GM21717 (cell line): Measurements from ENCODE around the gene DOCK4.

ENCODE experiments used
- ATAC-seq: cut with Tn5 transposase; IDR thresholded peaks from one replicate; pipeline ENCODE4 v1.9.1; 2021; ENCODE audit warnings: mild to moderate bottlenecking, moderate library complexity; ENCODE audit not compliant: unreplicated experiment

Gene DOCK4

GRCh38 chr7:111746950-111747349, 459.2 kb downstream of the DOCK4 start:
- ATAC-seq = no peak

- ATAC-seq = no peak
Measured at GRCh38 chr7:111744501-111745155, 461.6 kb downstream of the DOCK4 start.

GRCh38 chr7:111743244-111743847, 462.9 kb downstream of the DOCK4 start:
- ATAC-seq = no peak

- ATAC-seq = peak; percentile 95
Measured at GRCh38 chr7:111741811-111742240, 464.4 kb downstream of the DOCK4 start.

- ATAC-seq = no peak
Measured at GRCh38 chr7:111740942-111741341, 465.3 kb downstream of the DOCK4 start.

- ATAC-seq = no peak
Measured at GRCh38 chr7:111736552-111736874, 469.7 kb downstream of the DOCK4 start.

GRCh38 chr7:111735661-111736551, 470.3 kb downstream of the DOCK4 start:
- peak; percentile 89 for ATAC-seq

GRCh38 chr7:111734954-111735660, 471.1 kb downstream of the DOCK4 start:
- no peak for ATAC-seq

- no peak for ATAC-seq
Measured at GRCh38 chr7:111732923-111733322, 473.3 kb downstream of the DOCK4 start.

GRCh38 chr7:111730476-111731300, 475.5 kb downstream of the DOCK4 start:
- no peak for ATAC-seq

GRCh38 chr7:111730057-111730456, 476.1 kb downstream of the DOCK4 start:
- ATAC-seq = no peak

- no peak for ATAC-seq
Measured at GRCh38 chr7:111729483-111729882, 476.7 kb downstream of the DOCK4 start.

GRCh38 chr7:111728635-111728995, 477.6 kb downstream of the DOCK4 start:
- no peak for ATAC-seq

- ATAC-seq = no peak
Measured at GRCh38 chr7:111727905-111728634, 478.1 kb downstream of the DOCK4 start.

GRCh38 chr7:111718886-111719285, 487.3 kb downstream of the DOCK4 start:
- ATAC-seq = no peak

GRCh38 chr7:111711426-111712065, 494.7 kb downstream of the DOCK4 start:
- ATAC-seq = no peak

- no peak for ATAC-seq
Measured at GRCh38 chr7:111710839-111711380, 495.3 kb downstream of the DOCK4 start.

GRCh38 chr7:111708072-111708471, 498.1 kb downstream of the DOCK4 start:
- ATAC-seq = no peak

GRCh38 chr7:111705807-111706206, 500.4 kb downstream of the DOCK4 start:
- ATAC-seq = no peak
